Measurements from ENCODE around the gene PPP1R26. TPM values are rescaled to one million over a fixed set of nuclear protein-coding genes. Genes with fewer than 3 reads are reported as not detected.
"Not testable (repeated sequence)": the region's sequence is repeated elsewhere in the genome, so short reads cannot be mapped to it uniquely, and the experiment has no call there.

PPP1R26 gene
- total RNA-seq, 2 donors from 2014 or later, result 15.3 to 41.9 TPM

GRCh38 chr9:135533113-135533512 is 53.5 kb downstream of the PPP1R26 start:
- Histone ChIP-seq H3K27ac (no peak overlapping the region), H3K9me3 (no peaks in the 10 kb centered on the region), H3K4me3 (no peak overlapping the region), H3K4me1 (replicated peaks) (no peaks in the 10 kb centered on the region), H3K36me3 (no peaks in the 10 kb centered on the region), H3K27me3 (replicated peaks; ENCODE audit: insufficient read depth) (no peaks in the 10 kb centered on the region)
- 91% methylated on average over 3 of the region's 3 CpGs for WGBS
- intact Hi-C loops (cut with DNase I), result no loop called here
- TF ChIP-seq, protein P1, sequence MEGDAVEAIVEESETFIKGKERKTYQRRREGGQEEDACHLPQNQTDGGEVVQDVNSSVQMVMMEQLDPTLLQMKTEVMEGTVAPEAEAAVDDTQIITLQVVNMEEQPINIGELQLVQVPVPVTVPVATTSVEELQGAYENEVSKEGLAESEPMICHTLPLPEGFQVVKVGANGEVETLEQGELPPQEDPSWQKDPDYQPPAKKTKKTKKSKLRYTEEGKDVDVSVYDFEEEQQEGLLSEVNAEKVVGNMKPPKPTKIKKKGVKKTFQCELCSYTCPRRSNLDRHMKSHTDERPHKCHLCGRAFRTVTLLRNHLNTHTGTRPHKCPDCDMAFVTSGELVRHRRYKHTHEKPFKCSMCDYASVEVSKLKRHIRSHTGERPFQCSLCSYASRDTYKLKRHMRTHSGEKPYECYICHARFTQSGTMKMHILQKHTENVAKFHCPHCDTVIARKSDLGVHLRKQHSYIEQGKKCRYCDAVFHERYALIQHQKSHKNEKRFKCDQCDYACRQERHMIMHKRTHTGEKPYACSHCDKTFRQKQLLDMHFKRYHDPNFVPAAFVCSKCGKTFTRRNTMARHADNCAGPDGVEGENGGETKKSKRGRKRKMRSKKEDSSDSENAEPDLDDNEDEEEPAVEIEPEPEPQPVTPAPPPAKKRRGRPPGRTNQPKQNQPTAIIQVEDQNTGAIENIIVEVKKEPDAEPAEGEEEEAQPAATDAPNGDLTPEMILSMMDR (IDR thresholded peaks at IDR 0.05), result no peak
- no peak for TF ChIP-seq POLR2A (IDR thresholded peaks at IDR 0.05)
- no peak for TF ChIP-seq POLR2AphosphoS5 (IDR thresholded peaks at IDR 0.05)
- DNase-seq (ENCODE audit: low spot score), result no peak

GRCh38 chr9:135533674-135534073 is 54.1 kb downstream of the PPP1R26 start:
- TF ChIP-seq POLR2AphosphoS5 (IDR thresholded peaks at IDR 0.05), result no peak
- TF ChIP-seq, protein P1 (IDR thresholded peaks at IDR 0.05), result no peak
- TF ChIP-seq POLR2A (IDR thresholded peaks at IDR 0.05), result no peak
- no peaks in the 10 kb centered on the region for H3K36me3 ChIP-seq
- H3K9me3 ChIP-seq, result no peaks in the 10 kb centered on the region
- no peak for DNase-seq (ENCODE audit: low spot score)
- intact Hi-C loops (cut with DNase I), result no loop called here
- H3K4me3 ChIP-seq, result no peak overlapping the region
- H3K27me3 ChIP-seq (replicated peaks; ENCODE audit: insufficient read depth), result no peaks in the 10 kb centered on the region
- no peaks in the 10 kb centered on the region for H3K4me1 ChIP-seq (replicated peaks)
- no peak overlapping the region for H3K27ac ChIP-seq
- WGBS, result 89% methylated on average over 11 of the region's 12 CpGs

DNA sequence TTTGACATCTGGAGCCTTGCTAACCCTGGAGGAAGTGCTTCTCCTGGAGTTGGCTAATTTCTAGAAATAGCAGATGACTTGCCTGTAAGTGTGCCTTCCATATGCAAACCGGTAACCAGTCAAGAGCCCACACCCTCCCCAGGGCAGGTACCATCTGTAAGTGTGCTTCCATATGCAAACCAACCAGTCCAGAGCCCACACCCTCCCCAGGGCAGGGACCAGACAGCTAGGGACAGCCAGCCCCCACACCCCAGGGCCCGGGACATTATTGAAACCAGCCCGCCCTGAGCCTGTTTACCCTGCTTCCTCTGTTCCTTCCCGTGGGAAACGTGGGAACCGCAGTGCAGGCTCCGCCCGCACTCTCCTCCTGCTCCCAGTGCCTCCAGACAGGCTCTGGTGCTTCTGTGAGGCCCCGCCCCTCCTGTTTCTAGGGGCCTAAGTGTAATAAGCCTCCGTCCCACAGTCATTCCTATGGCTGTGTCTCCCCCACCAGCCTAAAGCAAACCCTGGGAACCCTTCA is 54.7 kb downstream of the PPP1R26 start:
- H3K4me3 ChIP-seq; DNase-seq (ENCODE audit: low spot score); H3K9me3 ChIP-seq; H3K4me1 ChIP-seq (replicated peaks); H3K27me3 ChIP-seq (replicated peaks; ENCODE audit: insufficient read depth); intact Hi-C loops (cut with DNase I); H3K27ac ChIP-seq; H3K36me3 ChIP-seq: not testable (repeated sequence)
- 22% methylated on average over 10 of the region's 10 CpGs for WGBS

GRCh38 chr9:135534826-135535225 is 55.2 kb downstream of the PPP1R26 start:
- H3K4me3 ChIP-seq; H3K4me1 ChIP-seq (replicated peaks); DNase-seq (ENCODE audit: low spot score); H3K27me3 ChIP-seq (replicated peaks; ENCODE audit: insufficient read depth); H3K27ac ChIP-seq; intact Hi-C loops (cut with DNase I); H3K36me3 ChIP-seq; H3K9me3 ChIP-seq: not testable (repeated sequence)
- 59% methylated on average over 4 of the region's 4 CpGs for WGBS

GRCh38 chr9:135535631-135536030 is 56.0 kb downstream of the PPP1R26 start:
- H3K27me3 ChIP-seq (replicated peaks; ENCODE audit: insufficient read depth); DNase-seq (ENCODE audit: low spot score); intact Hi-C loops (cut with DNase I); H3K9me3 ChIP-seq; H3K4me3 ChIP-seq; H3K4me1 ChIP-seq (replicated peaks); H3K27ac ChIP-seq; H3K36me3 ChIP-seq: not testable (repeated sequence)
- 70% methylated on average over 5 of the region's 13 CpGs for WGBS

DNA sequence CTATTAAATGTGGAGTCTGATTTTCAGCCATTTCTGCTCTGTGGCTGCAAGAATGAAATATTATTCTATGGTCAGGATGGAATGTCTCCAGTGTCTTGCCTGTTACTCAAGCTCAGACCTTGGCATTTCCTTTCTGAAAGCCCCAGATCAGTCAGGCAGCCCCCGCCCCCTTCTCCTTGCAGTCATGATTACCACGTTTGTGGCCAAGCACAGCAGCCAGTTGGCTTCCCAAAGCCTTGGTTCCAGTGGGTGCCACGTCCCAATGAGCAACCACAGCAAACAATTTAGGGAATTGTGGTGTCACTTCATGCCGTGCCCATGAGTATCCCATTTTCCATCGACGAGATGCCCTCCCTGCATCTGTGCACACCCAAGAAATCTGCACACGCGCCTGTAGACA is 56.6 kb downstream of the PPP1R26 start:
- intact Hi-C loops (cut with DNase I), result no loop called here
- 76% methylated on average over 8 of the region's 8 CpGs for WGBS
- Histone ChIP-seq H3K27me3 (replicated peaks; ENCODE audit: insufficient read depth) (no peaks in the 10 kb centered on the region), H3K4me1 (replicated peaks) (no peaks in the 10 kb centered on the region), H3K27ac (no peak overlapping the region), H3K36me3 (no peaks in the 10 kb centered on the region), H3K4me3 (no peak overlapping the region), H3K9me3 (no peaks in the 10 kb centered on the region)
- no peak for DNase-seq (ENCODE audit: low spot score)
- TF ChIP-seq POLR2AphosphoS5 (IDR thresholded peaks at IDR 0.05) (no peak), POLR2A (IDR thresholded peaks at IDR 0.05) (no peak)
- TF ChIP-seq, protein P1 (IDR thresholded peaks at IDR 0.05), result no peak

Other genes starting within 250 kb of the PPP1R26 start
- gene MRPS2, start 20.9 kb downstream of the PPP1R26 start, total RNA-seq, result 10 to 100 TPM; 55.6 to 55.9 TPM
- not detected for gene LCN1, start 41.7 kb downstream of the PPP1R26 start, total RNA-seq
- gene OBP2A, start 66.3 kb downstream of the PPP1R26 start, total RNA-seq, result 10 to 100 TPM in 1 of 2 donors, not detected in 1; 19.7 TPM
- gene PAEP, start 82.0 kb downstream of the PPP1R26 start, total RNA-seq, result 1 to 10 TPM in 1 of 2 donors, not detected in 1; 3.0 TPM
- gene GLT6D1, start 159.8 kb downstream of the PPP1R26 start, total RNA-seq, result not detected
- gene LCN9, start 183.5 kb downstream of the PPP1R26 start, total RNA-seq, result not detected
- gene SOHLH1, start 219.7 kb downstream of the PPP1R26 start, total RNA-seq, result 10 to 100 TPM in 1 of 2 donors, not detected in 1; 16.8 TPM
- 1 to 10 TPM in 1 of 2 donors, under 1 TPM in 1; 0.09 to 3.0 TPM for gene KCNT1, start 222.4 kb downstream of the PPP1R26 start, total RNA-seq

Measured in prostate gland (tissue), 2 donors.